ENCODE data around the gene FLYWCH2.
A peak's percentile ranks its signal among the peaks of the same experiment; 100 is the strongest.

GRCh38 chr16:2919511-2920255, 36.7 kb downstream of the FLYWCH2 start:
- TF ChIP-seq CTCF (conservative IDR thresholded peaks at IDR 0.05; ENCODE audit: low read depth, low read length) (peak; percentile 91), RAD21 (IDR thresholded peaks at IDR 0.05; ENCODE audit: low read length) (peak; percentile 86), BHLHE40 (IDR thresholded peaks at IDR 0.05; ENCODE audit: low read depth, low read length) (no peak), POLR2A (IDR thresholded peaks at IDR 0.05; ENCODE audit: low read depth, low read length) (no peak), MXI1 (IDR thresholded peaks at IDR 0.05; ENCODE audit: borderline replicate concordance, low read depth, low read length) (no peak), FOS (IDR thresholded peaks at IDR 0.05; ENCODE audit: low read depth, low read length) (no peak), MAZ (IDR thresholded peaks at IDR 0.05; ENCODE audit: borderline replicate concordance, low read depth, low read length) (no peak), MAFK (IDR thresholded peaks at IDR 0.05; ENCODE audit: low read depth, low read length) (no peak), USF2 (IDR thresholded peaks at IDR 0.05; ENCODE audit: low read depth, low read length) (peak; percentile 88), SMC3 (IDR thresholded peaks at IDR 0.05; ENCODE audit: low read depth, low read length) (peak; percentile 67), ELK1 (IDR thresholded peaks at IDR 0.05; ENCODE audit: borderline replicate concordance, low read depth, low read length) (no peak)
